Measurements from ENCODE around the gene MYNN.

The MYNN gene

GRCh38 chr3:169836078-169836941 is 63.1 kb downstream of the MYNN start:
- FAIRE-seq: no peak

GRCh38 chr3:169836942-169837275 is 63.7 kb downstream of the MYNN start:
- no peak for FAIRE-seq

- FAIRE-seq: no peak
Measured at GRCh38 chr3:169838511-169839030, 65.4 kb downstream of the MYNN start.

Measured in islet of Langerhans (tissue), 1 donor.